ENCODE data around the gene EIF3CL.
"Not testable (repeated sequence)": the region's sequence is repeated elsewhere in the genome, so short reads cannot be mapped to it uniquely, and the experiment has no call there.

DNA sequence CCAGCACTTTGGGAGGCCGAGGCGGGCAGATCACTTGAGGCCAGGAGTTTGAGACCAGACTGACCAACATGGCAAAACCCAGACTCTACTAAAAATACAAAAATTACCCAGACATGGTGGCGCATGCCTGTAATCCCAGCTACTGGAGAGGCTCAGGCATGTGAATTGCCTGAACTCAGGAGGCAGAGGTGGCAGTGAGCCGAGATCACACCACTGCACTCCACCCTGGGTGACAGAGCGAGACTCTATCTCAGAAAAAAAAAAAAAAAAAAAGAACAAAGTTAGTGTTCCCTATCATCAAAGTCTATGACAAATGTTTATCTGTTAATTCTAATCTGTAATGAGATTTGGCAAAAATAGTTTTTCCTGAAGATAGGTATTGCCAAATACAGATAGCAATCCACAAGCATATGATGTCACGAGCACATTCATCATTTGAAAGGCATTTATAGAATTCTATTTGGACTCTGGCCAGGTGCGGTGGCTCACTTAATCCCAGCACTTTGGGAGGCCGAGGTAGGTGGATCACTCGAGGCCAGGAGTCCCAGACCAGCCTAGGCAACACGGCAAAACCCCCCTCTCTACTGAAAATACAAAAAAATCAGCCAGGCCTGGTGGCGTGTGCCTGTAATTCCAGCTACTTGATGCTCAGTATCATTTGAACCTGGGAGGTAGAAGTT, 17.6 kb upstream of the EIF3CL start:
- TF ChIP-seq, protein P1, sequence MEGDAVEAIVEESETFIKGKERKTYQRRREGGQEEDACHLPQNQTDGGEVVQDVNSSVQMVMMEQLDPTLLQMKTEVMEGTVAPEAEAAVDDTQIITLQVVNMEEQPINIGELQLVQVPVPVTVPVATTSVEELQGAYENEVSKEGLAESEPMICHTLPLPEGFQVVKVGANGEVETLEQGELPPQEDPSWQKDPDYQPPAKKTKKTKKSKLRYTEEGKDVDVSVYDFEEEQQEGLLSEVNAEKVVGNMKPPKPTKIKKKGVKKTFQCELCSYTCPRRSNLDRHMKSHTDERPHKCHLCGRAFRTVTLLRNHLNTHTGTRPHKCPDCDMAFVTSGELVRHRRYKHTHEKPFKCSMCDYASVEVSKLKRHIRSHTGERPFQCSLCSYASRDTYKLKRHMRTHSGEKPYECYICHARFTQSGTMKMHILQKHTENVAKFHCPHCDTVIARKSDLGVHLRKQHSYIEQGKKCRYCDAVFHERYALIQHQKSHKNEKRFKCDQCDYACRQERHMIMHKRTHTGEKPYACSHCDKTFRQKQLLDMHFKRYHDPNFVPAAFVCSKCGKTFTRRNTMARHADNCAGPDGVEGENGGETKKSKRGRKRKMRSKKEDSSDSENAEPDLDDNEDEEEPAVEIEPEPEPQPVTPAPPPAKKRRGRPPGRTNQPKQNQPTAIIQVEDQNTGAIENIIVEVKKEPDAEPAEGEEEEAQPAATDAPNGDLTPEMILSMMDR (IDR thresholded peaks at IDR 0.05), result not testable (repeated sequence)
- TF ChIP-seq POLR2A, POLR2AphosphoS5 (IDR thresholded peaks at IDR 0.05): not testable (repeated sequence)
